Thymus (tissue), 11 donors: Measurements from ENCODE around the gene FN1. TPM values are rescaled to one million over a fixed set of nuclear protein-coding genes. Genes with fewer than 3 reads are reported as not detected.
A peak's percentile ranks its signal among the peaks of the same experiment; 100 is the strongest.
"Not testable (repeated sequence)": the region's sequence is repeated elsewhere in the genome, so short reads cannot be mapped to it uniquely, and the experiment has no call there.

ENCODE experiments used
- DNase-seq, 9 donors: peaks; one replicate each; pipeline ENCODE4 v3.0.0-alpha.2; 2013; ENCODE audit warnings: low spot score in 9 of 9, low read depth in 6 of 9, missing footprints in 1 of 9
- H3K27ac ChIP-seq, 2 donors: one replicate each; pipeline ENCODE4 v1.5.1; 2013; ENCODE audit warnings: control low read depth in 1 of 2, low read depth in 1 of 2, low read length in 1 of 2, mild to moderate bottlenecking in 1 of 2, moderate library complexity in 1 of 2
- H3K27me3 ChIP-seq, 2 donors: one replicate each; pipeline ENCODE4 v1.5.1; 2013; ENCODE audit warnings: low read length in 1 of 2; ENCODE audit not compliant: control insufficient read depth in 2 of 2, insufficient read depth in 1 of 2
- H3K36me3 ChIP-seq, 2 donors: one replicate each; pipeline ENCODE4 v1.5.1; 2013; ENCODE audit warnings: low read length in 1 of 2, mild to moderate bottlenecking in 1 of 2, moderate library complexity in 1 of 2; ENCODE audit not compliant: control insufficient read depth in 2 of 2, insufficient read depth in 2 of 2
- H3K4me1 ChIP-seq, 2 donors: one replicate each; pipeline ENCODE4 v1.5.1; 2013; ENCODE audit warnings: low read length in 2 of 2; ENCODE audit not compliant: control insufficient read depth in 2 of 2, insufficient read depth in 2 of 2
- H3K4me3 ChIP-seq, 2 donors: one replicate each; pipeline ENCODE4 v1.5.1; 2013; ENCODE audit warnings: low read length in 2 of 2, control low read depth in 1 of 2, mild to moderate bottlenecking in 1 of 2
- H3K9me3 ChIP-seq, 2 donors: one replicate each; pipeline ENCODE4 v1.5.1; 2013; ENCODE audit warnings: low read length in 1 of 2, mild to moderate bottlenecking in 1 of 2; ENCODE audit not compliant: control insufficient read depth in 2 of 2, insufficient read depth in 1 of 2
- WGBS: extraction: QIAGEN DNeasy Blood & Tissue Kit; methylation state at CpG from one replicate; pipeline ENCODE4 v1.1.7; 2013; 5-methylcytosine and 5-hydroxymethylcytosine counted together
- polyA plus RNA-seq: library from polyadenylated mRNA; stranded (reverse); fragments of 200-250 nt; gene quantifications from one replicate; pipeline ENCODE4 v1.2.3, GENCODE V29; 2013
- total RNA-seq: library from RNA; stranded (reverse); fragments of 120-200 nt; gene quantifications from one replicate; pipeline ENCODE4 v1.2.4, GENCODE V29; 2013
- donor health status: healthy.

FN1 gene
- total and polyA plus RNA-seq, 2 donors: 222 to 439 TPM

DNA sequence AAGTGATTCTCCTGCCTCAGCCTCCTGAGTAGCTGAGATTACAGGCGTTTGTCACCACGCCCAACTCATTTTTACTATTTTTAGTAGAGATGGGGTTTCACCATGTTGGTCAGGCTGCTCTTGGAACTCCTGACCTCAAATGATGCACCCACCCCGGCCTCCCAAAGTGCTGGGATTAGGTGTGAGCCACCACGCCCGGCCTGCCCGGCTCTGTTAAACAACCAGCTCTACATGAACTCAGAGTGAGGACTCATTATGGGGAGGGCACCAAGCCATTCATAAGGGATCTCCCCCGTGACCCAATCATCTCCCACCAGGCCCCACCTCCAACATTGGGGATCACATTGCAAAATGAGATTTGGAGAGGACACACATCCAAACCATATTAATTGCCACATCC lies 115.2 kb downstream of the FN1 start:
- Histone ChIP-seq H3K4me3 (no peak overlapping the region), H3K4me1 (no peaks in the 10 kb centered on the region), H3K36me3 (peaks cover 18 to 58% of the 10 kb centered on the region in 2 donors), H3K27ac (no peak overlapping the region), H3K9me3 (no peaks in the 10 kb centered on the region), H3K27me3 (no peaks in the 10 kb centered on the region)
- WGBS: 97% methylated on average over 7 of the region's 7 CpGs
- no peak for DNase-seq

DNA sequence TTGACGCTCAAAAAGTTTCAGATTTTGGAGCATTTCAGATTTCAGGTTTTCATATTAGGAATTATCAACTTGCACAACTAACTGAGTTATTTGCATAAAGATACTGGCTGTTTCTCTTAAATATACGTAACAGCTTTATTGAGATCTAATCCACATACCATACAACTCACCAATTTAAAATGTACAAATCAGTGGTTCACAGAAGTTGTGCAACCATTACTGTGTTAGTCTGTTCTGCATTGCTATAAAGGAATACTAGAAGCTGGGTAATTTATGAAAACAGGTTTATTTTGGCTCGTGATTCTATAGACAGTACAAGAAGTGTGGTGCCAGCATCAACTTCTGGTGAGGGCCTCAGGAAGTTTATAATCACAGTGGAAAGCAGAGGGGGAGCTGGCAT lies 115.8 kb downstream of the FN1 start:
- H3K36me3 ChIP-seq: peaks cover 16 to 55% of the 10 kb centered on the region in 2 donors
- no peak overlapping the region for H3K4me3 ChIP-seq
- H3K9me3 ChIP-seq: no peaks in the 10 kb centered on the region
- H3K27ac ChIP-seq: no peak overlapping the region
- no peak for DNase-seq
- H3K4me1 ChIP-seq: no peaks in the 10 kb centered on the region
- H3K27me3 ChIP-seq: no peaks in the 10 kb centered on the region
- 97% methylated on average over 3 of the region's 3 CpGs for WGBS

DNA sequence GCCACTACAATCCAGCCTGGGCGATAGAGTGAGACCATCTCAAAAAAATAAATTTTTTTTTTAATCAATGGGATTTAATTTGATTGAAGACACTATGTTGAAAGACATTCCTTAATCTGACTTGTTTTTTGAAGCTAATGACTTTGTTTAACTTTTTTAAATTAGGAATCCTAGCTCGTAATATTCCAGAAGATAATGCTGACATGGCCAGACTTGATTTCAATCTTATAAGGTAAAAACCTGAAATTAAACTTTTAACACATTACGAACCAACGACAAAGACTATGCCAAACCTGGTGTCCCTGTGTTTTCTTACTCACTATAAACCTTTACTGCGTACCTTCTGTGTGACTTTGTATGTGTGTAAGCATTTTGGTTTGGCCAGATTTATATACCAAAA lies 116.4 kb downstream of the FN1 start:
- Histone ChIP-seq H3K27ac (no peak overlapping the region), H3K27me3 (no peaks in the 10 kb centered on the region), H3K4me3 (no peak overlapping the region), H3K36me3 (peaks cover 16 to 57% of the 10 kb centered on the region in 2 donors), H3K4me1 (no peaks in the 10 kb centered on the region), H3K9me3 (no peaks in the 10 kb centered on the region)
- no peak for DNase-seq
- 98% methylated on average over 5 of the region's 5 CpGs for WGBS

DNA sequence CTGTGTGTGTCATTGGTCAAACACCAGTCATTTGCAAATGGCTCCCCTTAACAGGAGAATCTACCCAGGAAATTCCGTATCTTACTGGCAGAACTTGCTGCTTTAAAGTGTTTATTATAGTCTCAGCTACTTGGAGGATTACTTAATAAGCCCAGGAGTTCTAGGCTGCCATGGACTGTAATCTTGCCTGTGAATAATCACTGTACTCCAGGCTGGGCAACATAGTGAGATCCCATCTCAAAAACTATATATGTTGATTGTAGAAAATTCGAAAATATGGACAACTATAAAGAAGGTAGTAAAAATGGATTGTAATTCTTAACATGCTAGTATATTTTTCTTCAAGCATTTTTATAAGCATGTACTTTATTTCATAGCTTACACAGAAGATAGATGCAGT lies 119.5 kb downstream of the FN1 start:
- H3K36me3 ChIP-seq: peaks cover 16 to 59% of the 10 kb centered on the region in 2 donors

DNA sequence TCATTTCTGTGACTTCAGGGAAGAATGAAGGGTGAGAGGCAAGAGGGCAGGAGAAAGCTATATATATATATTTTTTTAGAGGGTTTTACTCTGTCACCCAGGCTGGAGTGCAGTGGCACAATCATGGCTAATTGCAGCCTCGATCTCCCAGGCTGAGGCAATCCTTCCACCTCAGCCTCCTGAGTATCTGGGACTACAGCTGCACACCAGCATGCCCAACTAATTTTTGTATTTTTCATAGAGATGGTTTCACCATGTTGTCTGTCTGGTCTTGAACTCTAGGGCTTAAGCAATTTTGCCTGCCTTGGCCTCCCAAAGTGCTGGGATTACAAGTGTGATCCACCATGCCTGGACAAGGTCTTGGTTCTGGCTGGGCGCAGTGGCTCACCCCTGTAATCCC lies 120.6 kb downstream of the FN1 start:
- DNase-seq: no peak
- peaks cover 0 to 4% of the 10 kb centered on the region in 2 donors for H3K9me3 ChIP-seq
- no peaks in the 10 kb centered on the region for H3K27me3 ChIP-seq
- H3K36me3 ChIP-seq: peaks cover 11 to 51% of the 10 kb centered on the region in 2 donors
- no peak overlapping the region for H3K27ac ChIP-seq
- no peak overlapping the region for H3K4me3 ChIP-seq
- WGBS: 100% methylated on average over 2 of the region's 2 CpGs
- peaks cover 6 to 15% of the 10 kb centered on the region in 2 donors for H3K4me1 ChIP-seq

More for the DNA sequence above, 119.5 kb downstream of the FN1 start:
- Histone ChIP-seq H3K27ac (no peak overlapping the region), H3K4me1 (peaks cover 6 to 9% of the 10 kb centered on the region in 2 donors), H3K27me3 (no peaks in the 10 kb centered on the region), H3K4me3 (no peak overlapping the region), H3K9me3 (peaks cover 0 to 4% of the 10 kb centered on the region in 2 donors)
- DNase-seq: no peak
- 99% methylated on average over 2 of the region's 2 CpGs for WGBS

DNA sequence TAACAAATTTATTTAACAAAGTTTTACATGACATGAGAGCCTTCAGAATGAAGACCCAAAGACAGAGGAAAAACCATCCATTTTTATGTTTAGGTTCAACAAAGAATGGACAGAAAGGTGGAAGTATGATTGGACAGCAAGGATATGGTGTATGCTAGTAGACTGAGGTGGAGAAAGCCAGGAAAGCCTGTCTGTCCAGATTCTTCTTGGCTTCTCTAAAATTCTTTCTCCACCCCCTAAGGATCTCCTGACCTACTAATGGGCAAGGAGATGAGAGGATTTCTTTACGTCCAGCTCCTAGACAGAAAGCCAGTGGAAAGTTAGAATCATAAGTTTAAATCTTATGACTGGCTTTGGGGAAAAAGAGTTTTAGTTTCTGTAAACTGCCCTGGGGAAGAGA lies 121.0 kb downstream of the FN1 start:
- no peak for DNase-seq
- Histone ChIP-seq H3K36me3 (peaks cover 11 to 47% of the 10 kb centered on the region in 2 donors), H3K4me1 (peaks cover 6 to 15% of the 10 kb centered on the region in 2 donors), H3K4me3 (no peak overlapping the region), H3K27ac (no peak overlapping the region), H3K9me3 (peaks cover 0 to 4% of the 10 kb centered on the region in 2 donors), H3K27me3 (no peaks in the 10 kb centered on the region)
- 90% methylated on average over 1 of the region's 1 CpG for WGBS

DNA sequence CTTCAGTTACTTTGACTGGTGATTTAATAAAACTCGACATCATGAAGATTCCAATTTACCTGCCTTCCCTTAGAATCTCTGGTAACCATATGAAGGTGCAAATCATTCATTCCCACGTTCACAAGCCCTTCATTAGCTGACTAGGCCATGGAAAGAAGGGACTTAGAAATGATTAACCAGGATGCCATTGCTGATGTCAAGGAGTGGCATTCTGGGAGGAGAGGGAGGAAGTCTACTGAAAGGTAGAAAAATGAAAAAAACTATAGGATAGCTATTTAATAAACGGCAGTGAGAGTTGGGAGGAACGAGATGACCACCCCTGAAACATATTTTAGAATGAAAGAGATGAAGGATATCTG lies 122.6 kb downstream of the FN1 start:
- 96% methylated on average over 4 of the region's 4 CpGs for WGBS
- Histone ChIP-seq H3K27me3 (no peaks in the 10 kb centered on the region), H3K9me3 (peaks cover 0 to 4% of the 10 kb centered on the region in 2 donors), H3K27ac (no peak overlapping the region), H3K4me3 (no peak overlapping the region), H3K4me1 (peaks cover 6 to 15% of the 10 kb centered on the region in 2 donors), H3K36me3 (peaks cover 2 to 32% of the 10 kb centered on the region in 2 donors)
- no peak for DNase-seq

DNA sequence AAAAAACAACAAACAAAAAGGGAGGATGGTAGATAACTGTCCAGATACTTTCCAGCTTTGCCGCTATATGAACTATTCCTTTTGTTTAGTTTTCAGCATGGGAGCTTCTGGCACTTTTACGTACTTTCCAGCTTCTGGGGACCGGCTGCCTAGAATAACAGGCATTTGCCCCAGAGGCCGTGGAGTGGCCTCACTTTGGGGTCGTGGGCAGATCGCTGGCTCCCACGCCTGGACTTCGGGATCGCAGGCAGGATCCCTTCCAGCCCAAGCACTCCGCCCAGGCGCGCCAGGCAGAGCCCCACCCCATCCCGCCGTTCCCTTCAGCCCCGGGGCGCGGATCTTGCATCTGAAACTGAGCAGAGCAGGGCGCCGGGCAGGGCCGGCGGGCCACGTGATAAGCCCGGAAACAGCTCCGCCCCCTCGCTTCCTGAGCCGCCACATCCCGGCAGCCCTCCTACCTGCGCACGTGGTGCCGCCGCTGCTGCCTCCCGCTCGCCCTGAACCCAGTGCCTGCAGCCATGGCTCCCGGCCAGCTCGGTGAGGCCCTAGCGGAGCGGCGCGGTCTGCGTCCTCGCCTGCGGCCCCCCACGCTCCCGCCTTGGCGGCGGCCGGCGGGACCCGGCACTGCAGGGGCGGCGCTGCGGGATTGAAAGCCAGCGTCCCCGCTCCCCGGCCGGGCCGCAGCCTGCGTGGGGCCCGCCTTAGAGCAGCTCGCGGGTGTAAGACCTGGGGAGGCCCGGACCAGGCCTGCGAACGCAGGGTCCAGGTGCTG lies 124.1 kb downstream of the FN1 start, which contains the start of gene ATIC:
Gene ATIC, plus strand, starts transcription at position 435 of the 772 bp plus-strand sequence. Its CDS starts 84 bp downstream, at position 519.
- H3K27ac ChIP-seq: peak within 1 kb of the TSS; percentile 56 to 91

DNA sequence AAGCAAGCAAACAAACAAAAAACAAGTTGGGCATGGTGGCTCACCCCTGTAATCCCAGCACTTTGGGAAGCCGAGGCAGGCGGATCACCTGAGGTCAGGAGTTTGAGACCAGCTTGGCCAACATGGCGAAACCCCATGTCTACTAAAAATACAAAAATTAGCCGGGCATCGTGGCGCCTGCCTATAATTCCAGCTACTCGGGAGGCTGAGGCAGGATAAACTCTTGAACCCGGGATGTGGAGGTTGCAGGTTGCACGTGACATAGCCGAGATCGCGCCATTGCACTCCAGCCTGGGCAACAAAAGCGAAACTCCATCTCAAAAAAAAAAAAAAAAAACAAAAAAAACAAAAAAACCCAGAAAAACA lies 124.6 kb downstream of the FN1 start:
- not testable (repeated sequence) for H3K9me3 ChIP-seq, H3K27me3 ChIP-seq
- Histone ChIP-seq H3K4me1 (peaks cover 6 to 15% of the 10 kb centered on the region in 2 donors), H3K27ac (peak overlapping the region in 1 of 2 donors; percentile 56), H3K4me3 (peak overlapping the region; percentile 70 to 90), H3K36me3 (peaks cover 0 to 24% of the 10 kb centered on the region in 2 donors)
- WGBS: 52% methylated on average over 13 of the region's 13 CpGs
- peak in 1 of 9 donors; percentile 1 for DNase-seq

More for the DNA sequence above, 124.1 kb downstream of the FN1 start, which contains the start of gene ATIC:
- H3K4me3 ChIP-seq: peak within 1 kb of the TSS; percentile 70 to 90
- no peaks in the 10 kb centered on the region for H3K27me3 ChIP-seq
- under 1% methylated on average over 64 of the region's 64 CpGs for WGBS
- peaks cover 6 to 15% of the 10 kb centered on the region in 2 donors for H3K4me1 ChIP-seq
- peaks cover 0 to 4% of the 10 kb centered on the region in 2 donors for H3K9me3 ChIP-seq
- H3K36me3 ChIP-seq: peaks cover 0 to 26% of the 10 kb centered on the region in 2 donors
- DNase-seq: peak; percentile 69 to 94 (median 83)
